Measurements from ENCODE around the gene LRP3.
"Not testable (repeated sequence)": the region's sequence is repeated elsewhere in the genome, so short reads cannot be mapped to it uniquely, and the experiment has no call there.

Gene LRP3

GRCh38 chr19:33221638-33222037 lies 27.5 kb downstream of the LRP3 start:
- Histone ChIP-seq H3K4me1 (ENCODE audit: insufficient read depth, insufficient read length) (peaks cover 13% of the 10 kb centered on the region), H3K4me3 (ENCODE audit: insufficient read length, low read depth) (no peak overlapping the region), H3K36me3 (ENCODE audit: insufficient read depth, insufficient read length, low read length) (no peaks in the 10 kb centered on the region), H3K9me3 (ENCODE audit: insufficient read depth, low read length) (no peaks in the 10 kb centered on the region), H3K9ac (ENCODE audit: insufficient read length, low read depth) (no peak overlapping the region), H3K27me3 (ENCODE audit: insufficient read depth, insufficient read length) (peaks cover 29% of the 10 kb centered on the region)
- DNase-seq (ENCODE audit: low read depth, low spot score), result no peak
- TF ChIP-seq SUZ12 (IDR thresholded peaks at IDR 0.05; ENCODE audit: extremely low read depth, insufficient read depth, insufficient read length) (no peak), ZNF274 (IDR thresholded peaks at IDR 0.05; ENCODE audit: low read depth, low read length) (no peak), YY1 (IDR thresholded peaks at IDR 0.05; ENCODE audit: insufficient read depth, insufficient read length) (no peak)

GRCh38 chr19:33222255-33222654 lies 28.1 kb downstream of the LRP3 start:
- not testable (repeated sequence) for H3K9me3 ChIP-seq (ENCODE audit: insufficient read depth, low read length); DNase-seq (ENCODE audit: low read depth, low spot score); H3K9ac ChIP-seq (ENCODE audit: insufficient read length, low read depth); H3K36me3 ChIP-seq (ENCODE audit: insufficient read depth, insufficient read length, low read length); H3K4me3 ChIP-seq (ENCODE audit: insufficient read length, low read depth)
- H3K4me1 ChIP-seq (ENCODE audit: insufficient read depth, insufficient read length), result peaks cover 13% of the 10 kb centered on the region
- peaks cover 29% of the 10 kb centered on the region for H3K27me3 ChIP-seq (ENCODE audit: insufficient read depth, insufficient read length)

- TF ChIP-seq ZNF274 (IDR thresholded peaks at IDR 0.05; ENCODE audit: low read depth, low read length) (no peak), SUZ12 (IDR thresholded peaks at IDR 0.05; ENCODE audit: extremely low read depth, insufficient read depth, insufficient read length) (no peak), YY1 (IDR thresholded peaks at IDR 0.05; ENCODE audit: insufficient read depth, insufficient read length) (no peak)
- no peak for DNase-seq (ENCODE audit: low read depth, low spot score)
- Histone ChIP-seq H3K27me3 (ENCODE audit: insufficient read depth, insufficient read length) (peaks cover 29% of the 10 kb centered on the region), H3K36me3 (ENCODE audit: insufficient read depth, insufficient read length, low read length) (no peaks in the 10 kb centered on the region), H3K4me3 (ENCODE audit: insufficient read length, low read depth) (peak overlapping the region; percentile 37), H3K9ac (ENCODE audit: insufficient read length, low read depth) (no peak overlapping the region), H3K4me1 (ENCODE audit: insufficient read depth, insufficient read length) (peaks cover 2% of the 10 kb centered on the region), H3K9me3 (ENCODE audit: insufficient read depth, low read length) (peaks cover 23% of the 10 kb centered on the region)
Observed at GRCh38 chr19:33224694-33225457, 30.7 kb downstream of the LRP3 start.

- Histone ChIP-seq H3K4me3 (ENCODE audit: insufficient read length, low read depth) (peak within 1 kb of the TSS; percentile 42), H3K4me1 (ENCODE audit: insufficient read depth, insufficient read length) (peaks cover 2% of the 10 kb centered on the region), H3K9me3 (ENCODE audit: insufficient read depth, low read length) (peaks cover 23% of the 10 kb centered on the region), H3K27me3 (ENCODE audit: insufficient read depth, insufficient read length) (peaks cover 25% of the 10 kb centered on the region), H3K9ac (ENCODE audit: insufficient read length, low read depth) (peak within 1 kb of the TSS; percentile 76), H3K36me3 (ENCODE audit: insufficient read depth, insufficient read length, low read length) (no peaks in the 10 kb centered on the region)
- DNase-seq (ENCODE audit: low read depth, low spot score), result no peak
- no peak for TF ChIP-seq ZNF274 (IDR thresholded peaks at IDR 0.05; ENCODE audit: low read depth, low read length)
- TF ChIP-seq SUZ12 (IDR thresholded peaks at IDR 0.05; ENCODE audit: extremely low read depth, insufficient read depth, insufficient read length), result no peak
- TF ChIP-seq YY1 (IDR thresholded peaks at IDR 0.05; ENCODE audit: insufficient read depth, insufficient read length), result no peak
Observed at GRCh38 chr19:33225458-33225926, 31.4 kb downstream of the LRP3 start, which contains the start of gene SLC7A10. Gene SLC7A10, minus strand, starts transcription at chr19:33225850. Its CDS starts 147 bp downstream, at chr19:33225703.

GRCh38 chr19:33226550-33227241 lies 32.6 kb downstream of the LRP3 start:
- no peak for TF ChIP-seq YY1 (IDR thresholded peaks at IDR 0.05; ENCODE audit: insufficient read depth, insufficient read length)
- no peak for TF ChIP-seq SUZ12 (IDR thresholded peaks at IDR 0.05; ENCODE audit: extremely low read depth, insufficient read depth, insufficient read length)
- no peak for TF ChIP-seq ZNF274 (IDR thresholded peaks at IDR 0.05; ENCODE audit: low read depth, low read length)
- H3K9ac ChIP-seq (ENCODE audit: insufficient read length, low read depth), result peak overlapping the region; percentile 76
- peaks cover 25% of the 10 kb centered on the region for H3K27me3 ChIP-seq (ENCODE audit: insufficient read depth, insufficient read length)
- H3K36me3 ChIP-seq (ENCODE audit: insufficient read depth, insufficient read length, low read length), result no peaks in the 10 kb centered on the region
- H3K9me3 ChIP-seq (ENCODE audit: insufficient read depth, low read length), result peaks cover 23% of the 10 kb centered on the region
- DNase-seq (ENCODE audit: low read depth, low spot score), result peak; percentile 50
- peak overlapping the region; percentile 42 for H3K4me3 ChIP-seq (ENCODE audit: insufficient read length, low read depth)
- H3K4me1 ChIP-seq (ENCODE audit: insufficient read depth, insufficient read length), result peaks cover 2% of the 10 kb centered on the region

GRCh38 chr19:33227242-33227650 lies 33.1 kb downstream of the LRP3 start:
- Histone ChIP-seq H3K4me3 (ENCODE audit: insufficient read length, low read depth) (peak overlapping the region; percentile 37), H3K9me3 (ENCODE audit: insufficient read depth, low read length) (peaks cover 23% of the 10 kb centered on the region), H3K36me3 (ENCODE audit: insufficient read depth, insufficient read length, low read length) (no peaks in the 10 kb centered on the region), H3K9ac (ENCODE audit: insufficient read length, low read depth) (peak overlapping the region; percentile 51), H3K4me1 (ENCODE audit: insufficient read depth, insufficient read length) (peaks cover 2% of the 10 kb centered on the region), H3K27me3 (ENCODE audit: insufficient read depth, insufficient read length) (peaks cover 25% of the 10 kb centered on the region)
- TF ChIP-seq ZNF274 (IDR thresholded peaks at IDR 0.05; ENCODE audit: low read depth, low read length), result no peak
- no peak for TF ChIP-seq SUZ12 (IDR thresholded peaks at IDR 0.05; ENCODE audit: extremely low read depth, insufficient read depth, insufficient read length)
- no peak for TF ChIP-seq YY1 (IDR thresholded peaks at IDR 0.05; ENCODE audit: insufficient read depth, insufficient read length)
- no peak for DNase-seq (ENCODE audit: low read depth, low spot score)

GRCh38 chr19:33227870-33228599 lies 33.9 kb downstream of the LRP3 start:
- Histone ChIP-seq H3K4me3 (ENCODE audit: insufficient read length, low read depth) (no peak overlapping the region), H3K36me3 (ENCODE audit: insufficient read depth, insufficient read length, low read length) (no peaks in the 10 kb centered on the region), H3K27me3 (ENCODE audit: insufficient read depth, insufficient read length) (peaks cover 25% of the 10 kb centered on the region), H3K9me3 (ENCODE audit: insufficient read depth, low read length) (peaks cover 23% of the 10 kb centered on the region), H3K4me1 (ENCODE audit: insufficient read depth, insufficient read length) (peaks cover 2% of the 10 kb centered on the region), H3K9ac (ENCODE audit: insufficient read length, low read depth) (no peak overlapping the region)
- DNase-seq (ENCODE audit: low read depth, low spot score), result no peak
- TF ChIP-seq YY1 (IDR thresholded peaks at IDR 0.05; ENCODE audit: insufficient read depth, insufficient read length), result no peak
- no peak for TF ChIP-seq SUZ12 (IDR thresholded peaks at IDR 0.05; ENCODE audit: extremely low read depth, insufficient read depth, insufficient read length)
- no peak for TF ChIP-seq ZNF274 (IDR thresholded peaks at IDR 0.05; ENCODE audit: low read depth, low read length)
